Stomach (tissue), 9 donors: Measurements from ENCODE around the gene PCSK7. TPM values are rescaled to one million over a fixed set of nuclear protein-coding genes. Genes with fewer than 3 reads are reported as not detected.

Experiments
- DNase-seq, 2 donors: peaks; one replicate each; pipeline versions ENCODE4 v3.0.0 to v3.0.0-alpha.2; 2013 to 2019
- H3K27ac ChIP-seq, 5 donors: fragments of 200-600 bp in 4 of 5; sonication (generic) in 4 of 5; one replicate each; pipeline ENCODE4 v1.5.1; 2013 to 2019; ENCODE audit warnings: mild to moderate bottlenecking in 1 of 5, moderate library complexity in 1 of 5
- H3K27me3 ChIP-seq, 3 donors: fragments of 200-600 bp; sonication (generic); one replicate each; pipeline ENCODE4 v1.5.1; 2017 to 2019; ENCODE audit warnings: mixed run types in 1 of 3
- H3K36me3 ChIP-seq, 4 donors: fragments of 200-600 bp; sonication (generic); 1 replicate in 3 of 4; 2 replicates in 1 of 4; pipeline ENCODE4 v1.5.1; 2016 to 2019
- H3K4me1 ChIP-seq, 4 donors: fragments of 200-600 bp; sonication (generic); one replicate each; pipeline ENCODE4 v1.5.1; 2016 to 2019
- H3K4me3 ChIP-seq, 4 donors: fragments of 200-600 bp; sonication (generic) in 3 of 4; one replicate each; pipeline ENCODE4 v1.5.1; 2016 to 2019; ENCODE audit warnings: mild to moderate bottlenecking in 1 of 4
- H3K9me3 ChIP-seq, 4 donors: fragments of 200-600 bp; sonication (generic); one replicate each; pipeline ENCODE4 v1.5.1; 2016 to 2019
- EP300 ChIP-seq: sonication (generic); formaldehyde crosslinking; IDR thresholded peaks from one replicate; pipeline ENCODE4 v1.6.1; 2017; ENCODE audit warnings: antibody characterized with exemption
- POLR2A ChIP-seq, 4 donors: fragments of 450-650 bp; IDR thresholded peaks; one replicate each; pipeline ENCODE4 v1.6.1; 2016; ENCODE audit warnings: antibody characterized with exemption in 4 of 4, control low read depth in 2 of 4, mild to moderate bottlenecking in 1 of 4, moderate library complexity in 1 of 4
- POLR2AphosphoS5 ChIP-seq, 3 donors: sonication (generic); formaldehyde crosslinking; IDR thresholded peaks; one replicate each; pipeline ENCODE4 v1.6.1; 2016; ENCODE audit warnings: antibody characterized with exemption in 3 of 3
- WGBS, 5 donors: extraction: QIAGEN DNeasy Blood & Tissue Kit in 3 of 5; methylation state at CpG; one replicate each; pipeline versions ENCODE4 v1.1.5 to v1.1.7; 2013 to 2018; 5-methylcytosine and 5-hydroxymethylcytosine counted together
- intact Hi-C: fragments of 100-400 bp; cut with DNase I; formaldehyde crosslinking; loops from one replicate; pipeline ENCODE4 v1.15.1; 2023; ENCODE audit warnings: low total_unique reads
- polyA plus RNA-seq, 3 donors: library from polyadenylated mRNA; stranded (reverse); fragments of 200-250 nt; gene quantifications; one replicate each; pipeline ENCODE4 v1.2.3, GENCODE V29; 2013
- small RNA-seq, 4 donors: library from RNA; depleted of rRNA; stranded (forward); fragments of <200 nt; gene quantifications; one replicate each; pipeline ENCODE3, GENCODE V24; 2016
- total RNA-seq, 5 donors: library from RNA; depleted of rRNA; stranded (reverse); fragments of >200 nt; gene quantifications; one replicate each; pipeline versions ENCODE4 v1.1.0 to v1.2.3, GENCODE V29; 2014 to 2016
- TF ChIP-seq, protein P1 (sequence below), 7 experiments: fragments of 450-650 bp in 4 of 7; fragments of 200-600 bp in 3 of 7; sonication (generic) in 3 of 7; IDR thresholded peaks; one replicate each; pipeline ENCODE4 v1.5.1; 2016 to 2019; ENCODE audit warnings: antibody characterized with exemption in 7 of 7, control low read depth in 2 of 7, mild to moderate bottlenecking in 1 of 7
- donor health status: healthy with polysubstance abuse.
- donor health status: Bipolar disorder and iron deficiency.
- donor health status: healthy.

Gene PCSK7
- total and polyA plus RNA-seq, 8 donors: 14.1 to 232 (median 79.3) TPM

DNA sequence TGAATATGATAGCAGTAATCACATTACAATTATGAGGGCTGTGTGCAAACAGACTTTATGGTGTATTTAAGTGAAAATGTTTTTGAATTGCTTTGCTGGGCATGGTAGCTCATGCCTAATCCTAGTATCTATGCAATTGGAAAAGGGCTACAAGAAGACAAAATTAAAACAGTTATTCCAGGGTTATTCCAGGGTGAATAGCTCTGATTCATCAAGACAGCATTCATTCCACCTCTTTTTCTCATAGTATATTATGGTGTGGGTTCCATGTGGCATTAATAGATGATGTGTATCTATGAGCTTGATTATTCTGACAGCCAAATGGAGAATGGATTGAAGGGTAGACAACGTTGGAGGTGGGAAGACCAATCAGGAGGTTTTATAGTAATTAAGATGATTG lies 65.4 kb downstream of the PCSK7 start:
- Histone ChIP-seq H3K9me3 (no peaks in the 10 kb centered on the region), H3K4me3 (no peak overlapping the region), H3K27me3 (no peaks in the 10 kb centered on the region), H3K36me3 (peaks cover 55 to 99% (median 97%) of the 10 kb centered on the region in 4 donors), H3K27ac (no peak overlapping the region), H3K4me1 (peaks cover 4 to 51% (median 18%) of the 10 kb centered on the region in 4 donors)
- TF ChIP-seq POLR2A (IDR thresholded peaks at IDR 0.05): no peak
- intact Hi-C loops: no loop called here
- 58 to 65% (median 62%) methylated on average over 1 of the region's 1 CpG for WGBS, 5 donors
- no peak for DNase-seq

DNA sequence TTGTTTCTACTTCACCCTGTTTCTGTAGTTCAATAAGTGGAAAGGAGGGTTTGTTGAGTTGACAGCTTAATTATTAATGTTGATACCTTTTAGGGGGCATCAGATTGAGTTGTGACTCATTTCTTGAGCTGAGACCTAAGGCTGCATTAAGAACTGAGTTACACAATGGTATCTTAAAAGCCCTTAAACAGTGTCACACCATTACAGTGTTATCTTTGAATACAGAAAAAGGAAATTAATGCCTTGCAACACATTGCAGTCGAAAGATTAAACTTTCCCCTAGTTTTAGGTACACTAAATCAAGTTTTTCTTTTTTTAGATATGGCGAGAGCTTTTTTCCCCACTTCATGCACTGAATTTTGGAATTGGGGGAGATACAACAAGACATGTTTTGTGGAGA lies 71.0 kb downstream of the PCSK7 start:
- DNase-seq: peak in 1 of 2 donors; percentile 75
- Histone ChIP-seq H3K4me1 (peaks cover 21 to 75% (median 44%) of the 10 kb centered on the region in 4 donors), H3K4me3 (no peak overlapping the region), H3K27ac (peak overlapping the region in 4 of 5 donors; percentile 29 to 61 (median 48)), H3K9me3 (no peaks in the 10 kb centered on the region), H3K27me3 (no peaks in the 10 kb centered on the region), H3K36me3 (peaks cover 61 to 85% (median 75%) of the 10 kb centered on the region in 4 donors)
- no peak for TF ChIP-seq EP300
- TF ChIP-seq POLR2AphosphoS5 (IDR thresholded peaks at IDR 0.05): peak in 1 of 3 donors; percentile 36
- intact Hi-C loops: no loop called here
- WGBS, 5 donors: 28 to 51% (median 41%) methylated on average over 2 of the region's 2 CpGs

DNA sequence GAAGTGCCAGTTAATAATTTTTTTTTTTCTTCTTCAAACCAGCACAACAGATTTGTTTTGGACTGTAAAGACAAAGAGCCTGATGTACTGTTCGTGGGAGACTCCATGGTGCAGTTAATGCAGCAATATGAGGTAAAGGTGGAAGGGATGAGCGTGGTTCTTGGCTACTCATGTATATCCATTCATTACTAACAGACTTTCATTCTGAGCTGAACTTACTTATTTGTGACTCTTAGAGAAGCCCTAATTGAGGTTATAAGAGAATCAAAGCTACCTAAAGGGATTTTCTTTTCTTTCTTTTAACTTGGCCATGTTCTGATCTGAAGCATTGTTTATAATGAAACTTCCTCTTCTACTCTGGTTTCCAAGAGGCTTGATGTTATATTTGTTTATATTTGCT lies 72.0 kb downstream of the PCSK7 start:
- Histone ChIP-seq H3K27ac (peak overlapping the region in 2 of 5 donors; percentile 35 to 46), H3K4me1 (peaks cover 20 to 74% (median 45%) of the 10 kb centered on the region in 4 donors), H3K4me3 (no peak overlapping the region), H3K27me3 (no peaks in the 10 kb centered on the region), H3K9me3 (no peaks in the 10 kb centered on the region), H3K36me3 (peaks cover 54 to 85% (median 74%) of the 10 kb centered on the region in 4 donors)
- no peak for DNase-seq
- intact Hi-C loops: no loop called here
- TF ChIP-seq POLR2A (IDR thresholded peaks at IDR 0.05): no peak
- no peak for TF ChIP-seq EP300
- no peak for TF ChIP-seq POLR2AphosphoS5 (IDR thresholded peaks at IDR 0.05)
- 70 to 81% (median 76%) methylated on average over 2 of the region's 2 CpGs for WGBS, 5 donors

DNA sequence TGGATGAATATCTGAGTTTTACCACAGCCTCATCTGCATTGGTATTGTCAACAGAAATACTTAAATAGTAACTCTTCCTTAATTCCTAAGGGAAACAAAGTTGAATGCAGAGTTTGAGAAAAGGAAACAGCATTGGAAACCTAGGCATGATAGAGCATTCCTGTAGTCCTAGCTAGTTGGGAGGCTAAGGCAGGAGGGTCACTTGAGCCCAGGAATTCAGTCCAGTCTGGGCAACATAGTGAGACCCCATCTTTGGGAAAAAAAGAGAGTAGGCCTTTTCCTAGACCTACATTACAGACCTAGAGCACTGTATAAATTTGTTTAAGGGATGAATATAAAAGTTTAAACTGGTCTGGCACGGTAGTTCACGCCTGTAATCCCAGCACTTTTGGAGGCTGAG lies 74.4 kb downstream of the PCSK7 start:
- intact Hi-C loops: no loop called here
- Histone ChIP-seq H3K4me3 (no peak overlapping the region), H3K36me3 (peaks cover 37 to 83% (median 73%) of the 10 kb centered on the region in 4 donors), H3K4me1 (peaks cover 24 to 88% (median 55%) of the 10 kb centered on the region in 4 donors), H3K27ac (no peak overlapping the region), H3K9me3 (no peaks in the 10 kb centered on the region), H3K27me3 (no peaks in the 10 kb centered on the region)
- DNase-seq: no peak
- 79 to 96% (median 94%) methylated on average over 2 of the region's 2 CpGs for WGBS, 5 donors
- TF ChIP-seq POLR2AphosphoS5 (IDR thresholded peaks at IDR 0.05) (no peak), POLR2A (IDR thresholded peaks at IDR 0.05) (no peak), EP300 (no peak)
- TF ChIP-seq, protein P1, sequence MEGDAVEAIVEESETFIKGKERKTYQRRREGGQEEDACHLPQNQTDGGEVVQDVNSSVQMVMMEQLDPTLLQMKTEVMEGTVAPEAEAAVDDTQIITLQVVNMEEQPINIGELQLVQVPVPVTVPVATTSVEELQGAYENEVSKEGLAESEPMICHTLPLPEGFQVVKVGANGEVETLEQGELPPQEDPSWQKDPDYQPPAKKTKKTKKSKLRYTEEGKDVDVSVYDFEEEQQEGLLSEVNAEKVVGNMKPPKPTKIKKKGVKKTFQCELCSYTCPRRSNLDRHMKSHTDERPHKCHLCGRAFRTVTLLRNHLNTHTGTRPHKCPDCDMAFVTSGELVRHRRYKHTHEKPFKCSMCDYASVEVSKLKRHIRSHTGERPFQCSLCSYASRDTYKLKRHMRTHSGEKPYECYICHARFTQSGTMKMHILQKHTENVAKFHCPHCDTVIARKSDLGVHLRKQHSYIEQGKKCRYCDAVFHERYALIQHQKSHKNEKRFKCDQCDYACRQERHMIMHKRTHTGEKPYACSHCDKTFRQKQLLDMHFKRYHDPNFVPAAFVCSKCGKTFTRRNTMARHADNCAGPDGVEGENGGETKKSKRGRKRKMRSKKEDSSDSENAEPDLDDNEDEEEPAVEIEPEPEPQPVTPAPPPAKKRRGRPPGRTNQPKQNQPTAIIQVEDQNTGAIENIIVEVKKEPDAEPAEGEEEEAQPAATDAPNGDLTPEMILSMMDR (IDR thresholded peaks at IDR 0.05): no peak

DNA sequence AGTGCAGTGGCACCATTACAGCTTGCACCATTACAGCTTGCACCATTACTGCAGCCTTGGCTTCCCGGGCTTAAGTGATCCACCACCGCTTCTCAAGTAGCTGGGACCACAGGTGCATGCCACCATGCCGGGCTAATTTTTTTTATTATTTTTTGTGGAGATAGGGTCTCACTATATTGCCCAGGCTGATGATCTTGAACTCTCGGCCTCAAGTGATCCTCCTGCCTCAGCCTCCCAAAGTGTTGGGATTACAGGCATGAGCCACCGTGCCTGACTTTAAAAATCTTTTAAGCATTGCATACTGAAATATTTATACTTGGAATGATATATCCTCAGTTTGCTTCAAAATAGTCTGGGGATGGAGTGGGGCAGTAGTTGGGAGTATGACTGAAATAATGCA lies 77.4 kb downstream of the PCSK7 start:
- WGBS, 5 donors: 90 to 96% (median 94%) methylated on average over 5 of the region's 5 CpGs
- peaks cover 13 to 56% (median 50%) of the 10 kb centered on the region in 4 donors for H3K36me3 ChIP-seq

More for the DNA sequence above, 77.4 kb downstream of the PCSK7 start:
- intact Hi-C loops: no loop called here
- TF ChIP-seq POLR2AphosphoS5 (IDR thresholded peaks at IDR 0.05): no peak
- no peak for TF ChIP-seq POLR2A (IDR thresholded peaks at IDR 0.05)
- TF ChIP-seq, protein P1 (IDR thresholded peaks at IDR 0.05): no peak
- TF ChIP-seq EP300: no peak
- H3K4me1 ChIP-seq: peaks cover 17 to 90% (median 63%) of the 10 kb centered on the region in 4 donors
- H3K9me3 ChIP-seq: no peaks in the 10 kb centered on the region
- no peak for DNase-seq
- no peak overlapping the region for H3K4me3 ChIP-seq
- no peaks in the 10 kb centered on the region for H3K27me3 ChIP-seq
- no peak overlapping the region for H3K27ac ChIP-seq

Small RNA genes lying within 50 kb of the gene (small RNA-seq; reads per million reads assigned to genes)
- gene RF00564: 0 reads per million in 4 donors

Other genes with a start within 250 kb of the PCSK7 start
- 10 to 100 TPM in 4 of 5 donors, 1 to 10 TPM in 1; 8.7 to 97.8 (median 44.3) TPM for gene SIK3, start 133.6 kb downstream of the PCSK7 start, total RNA-seq
- gene SIK3, start 133.6 kb downstream of the PCSK7 start, polyA plus RNA-seq: 1 to 10 TPM; 6.5 to 7.8 (median 7.0) TPM
- 100 to 1,000 TPM in 1 of 5 donors, 10 to 100 TPM in 4; 31.9 to 174 (median 63.0) TPM for gene PAFAH1B2, start 87.8 kb downstream of the PCSK7 start, total RNA-seq
- gene PAFAH1B2, start 87.8 kb downstream of the PCSK7 start, polyA plus RNA-seq: 10 to 100 TPM; 14.9 to 30.7 (median 27.5) TPM
- gene SIDT2, start 53.3 kb downstream of the PCSK7 start, total RNA-seq: 100 to 1,000 TPM in 3 of 5 donors, 10 to 100 TPM in 2; 15.1 to 310 (median 132) TPM
- gene SIDT2, start 53.3 kb downstream of the PCSK7 start, polyA plus RNA-seq: 10 to 100 TPM; 16.9 to 39.4 (median 24.3) TPM
- gene TAGLN, start 32.7 kb downstream of the PCSK7 start, total RNA-seq: 1,000 to 10,000 TPM in 4 of 5 donors, 100 to 1,000 TPM in 1; 730 to 3,801 (median 2,320) TPM
- 1,000 to 10,000 TPM in 2 of 3 donors, 100 to 1,000 TPM in 1; 575 to 2,971 (median 1,072) TPM for gene TAGLN, start 32.7 kb downstream of the PCSK7 start, polyA plus RNA-seq
- gene RNF214, start 598 bp upstream of the PCSK7 start, total RNA-seq: 10 to 100 TPM in 4 of 5 donors, 1 to 10 TPM in 1; 6.7 to 21.6 (median 13.8) TPM
- gene RNF214, start 598 bp upstream of the PCSK7 start, polyA plus RNA-seq: 10 to 100 TPM in 1 of 3 donors, 1 to 10 TPM in 2; 6.8 to 11.2 (median 8.0) TPM
- gene BACE1-AS, start 59.3 kb upstream of the PCSK7 start, total RNA-seq: 1 to 10 TPM; 1.8 to 7.6 (median 5.5) TPM
- 1 to 10 TPM; 1.5 to 8.0 (median 2.9) TPM for gene BACE1-AS, start 59.3 kb upstream of the PCSK7 start, polyA plus RNA-seq
- gene BACE1, start 84.2 kb upstream of the PCSK7 start, total RNA-seq: 10 to 100 TPM; 12.8 to 21.1 (median 16.4) TPM
- 1 to 10 TPM; 3.3 to 6.0 (median 4.4) TPM for gene BACE1, start 84.2 kb upstream of the PCSK7 start, polyA plus RNA-seq
- 10 to 100 TPM; 11.7 to 40.9 (median 26.1) TPM for gene CEP164, start 95.8 kb upstream of the PCSK7 start, total RNA-seq
- 10 to 100 TPM in 2 of 3 donors, 1 to 10 TPM in 1; 9.5 to 18.6 (median 12.0) TPM for gene CEP164, start 95.8 kb upstream of the PCSK7 start, polyA plus RNA-seq